WTC11 (cell line): ENCODE results near the gene SETDB1. TPM values are rescaled to one million over a fixed set of nuclear protein-coding genes. Genes with fewer than 3 reads are reported as not detected.

Experiments
- ATAC-seq: fragments of 200-7000 bp; cut with Tn5 transposase; 2 replicates; pipeline ENCODE4 v1.10.0; 2021; ENCODE audit warnings: mild to moderate bottlenecking, moderate library complexity
- CTCF ChIA-PET: fragments of 300-600 bp; sonication (Branson Sonifier 250); formaldehyde crosslinking; loops from one replicate; lab custom pipeline; 2021; ENCODE audit warnings: antibody characterized with exemption; lab: Charles Lee
- POLR2A ChIA-PET: fragments of 350-600 bp; sonication (Branson Sonifier 250); formaldehyde crosslinking; loops from one replicate; lab custom pipeline; 2021; ENCODE audit warnings: antibody characterized with exemption; lab: Charles Lee
- DNase-seq: peaks from one replicate; pipeline ENCODE4 v3.0.0; 2021; ENCODE audit warnings: low spot score
- H3K27ac Mint-ChIP-seq: 2 replicates; pipeline ENCODE4 v1.8.0; 2021; ENCODE audit warnings: mixed read lengths
- H3K27me3 Mint-ChIP-seq: 2 replicates; pipeline ENCODE4 v1.8.0; 2021; ENCODE audit warnings: low read depth, mild to moderate bottlenecking, moderate library complexity, mixed read lengths
- H3K36me3 Mint-ChIP-seq: 2 replicates; pipeline ENCODE4 v1.8.0; 2021; ENCODE audit warnings: mixed read lengths
- H3K4me1 Mint-ChIP-seq: 2 replicates; pipeline ENCODE4 v1.8.0; 2022; ENCODE audit warnings: mixed read lengths
- H3K4me3 Mint-ChIP-seq: 2 replicates; pipeline ENCODE4 v1.8.0; 2021; ENCODE audit warnings: mild to moderate bottlenecking, moderate library complexity, mixed read lengths
- H3K9me3 Mint-ChIP-seq: 2 replicates; pipeline ENCODE4 v1.8.0; 2021; ENCODE audit warnings: mixed read lengths
- ATF2 ChIP-seq: sonication (generic); formaldehyde crosslinking; IDR thresholded peaks from 2 replicates; pipeline ENCODE4 v1.8.1; 2022; ENCODE audit warnings: low read depth, missing genetic modification reagents, borderline replicate concordance
- FOXP1 ChIP-seq: sonication (generic); formaldehyde crosslinking; IDR thresholded peaks from 2 replicates; pipeline ENCODE4 v1.8.0; 2022; ENCODE audit warnings: missing genetic modification reagents, mild to moderate bottlenecking, moderate library complexity, borderline replicate concordance
- GABPB1 ChIP-seq: sonication (generic); formaldehyde crosslinking; IDR thresholded peaks from 2 replicates; pipeline ENCODE4 v1.8.1; 2023; ENCODE audit warnings: mild to moderate bottlenecking, missing genetic modification reagents
- GRHL2 ChIP-seq: fragments of 250-450 bp; sonication (Bioruptor Pico); IDR thresholded peaks from 2 replicates; pipeline ENCODE4 v1.8.0; 2022; ENCODE audit warnings: mild to moderate bottlenecking, moderate library complexity; ENCODE audit not compliant: insufficient replicate concordance, severe bottlenecking
- IRF2 ChIP-seq: sonication (generic); formaldehyde crosslinking; IDR thresholded peaks from 2 replicates; pipeline ENCODE4 v1.8.0; 2022; ENCODE audit warnings: low read depth, missing genetic modification reagents, borderline replicate concordance
- MXD4 ChIP-seq: fragments of 250-450 bp; sonication (Bioruptor Pico); IDR thresholded peaks from 2 replicates; pipeline ENCODE4 v1.8.0; 2021; ENCODE audit warnings: mild to moderate bottlenecking, moderate library complexity, borderline replicate concordance
- SP1 ChIP-seq: sonication (generic); formaldehyde crosslinking; conservative IDR thresholded peaks from 2 replicates; pipeline ENCODE4 v1.8.1; 2022; ENCODE audit warnings: missing genetic modification reagents
- USF1 ChIP-seq: sonication (generic); formaldehyde crosslinking; IDR thresholded peaks from 2 replicates; pipeline ENCODE4 v1.8.0; 2022; ENCODE audit warnings: mild to moderate bottlenecking, missing genetic modification reagents
- USF2 ChIP-seq: sonication (generic); formaldehyde crosslinking; IDR thresholded peaks from 2 replicates; pipeline ENCODE4 v1.8.1; 2023; ENCODE audit warnings: mild to moderate bottlenecking, missing genetic modification reagents, moderate library complexity
- ZNF317 ChIP-seq: sonication (generic); formaldehyde crosslinking; IDR thresholded peaks from 2 replicates; pipeline ENCODE4 v1.8.1; 2023; ENCODE audit warnings: low read depth, mild to moderate bottlenecking, moderate library complexity, missing genetic modification reagents, borderline replicate concordance
- ZNF396 ChIP-seq: fragments of 250-450 bp; sonication (Bioruptor Pico); IDR thresholded peaks from 2 replicates; pipeline ENCODE4 v1.8.0; 2021; ENCODE audit warnings: mild to moderate bottlenecking, moderate library complexity, borderline replicate concordance
- total RNA-seq: library from RNA; stranded (reverse); gene quantifications from 3 replicates; pipeline ENCODE4 v1.2.3, GENCODE V29; 2021
- TF ChIP-seq, protein P1 (sequence below): sonication (generic); formaldehyde crosslinking; IDR thresholded peaks from 2 replicates; pipeline ENCODE4 v1.8.0; 2022; ENCODE audit warnings: missing genetic modification reagents
- TF ChIP-seq, protein P2 (sequence below): fragments of 250-450 bp; sonication (Bioruptor Pico); IDR thresholded peaks from 2 replicates; pipeline ENCODE4 v1.9.0; 2021; ENCODE audit warnings: mild to moderate bottlenecking

SETDB1 gene
- total RNA-seq, 1 experiment from 2014 or later, result 53.1 TPM

DNA sequence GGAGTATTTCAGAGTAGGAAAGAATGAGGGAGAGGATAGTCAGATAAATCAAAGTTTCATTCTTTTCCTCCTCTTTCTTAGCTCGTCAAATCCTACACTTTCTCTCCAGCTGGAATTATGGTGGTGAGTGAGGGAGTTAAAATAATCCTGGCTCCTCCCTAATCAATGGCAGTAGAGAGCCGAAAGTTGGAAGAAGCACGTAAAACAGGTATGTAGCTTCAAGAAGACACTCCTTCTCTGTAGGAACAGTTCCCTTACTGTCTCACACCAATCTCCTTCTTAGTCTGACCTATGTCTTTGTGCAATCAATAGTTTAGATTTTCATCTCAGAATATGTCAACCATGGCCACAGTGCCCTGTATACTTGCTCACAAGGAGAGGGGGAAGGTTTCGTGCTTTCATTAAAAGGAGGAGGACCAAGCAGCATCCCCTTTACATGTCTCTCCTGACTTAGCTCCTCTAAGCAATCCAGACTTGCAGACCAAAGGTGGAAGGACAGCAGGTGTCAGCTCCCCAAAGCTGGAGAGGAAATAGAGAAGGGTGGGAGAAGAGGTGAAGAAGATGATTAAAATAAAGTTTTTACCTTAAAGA lies 79.7 kb downstream of the SETDB1 start (continued):
- TF ChIP-seq USF2 (CRISPR knock-in tag), result no peak
- TF ChIP-seq, protein P1, sequence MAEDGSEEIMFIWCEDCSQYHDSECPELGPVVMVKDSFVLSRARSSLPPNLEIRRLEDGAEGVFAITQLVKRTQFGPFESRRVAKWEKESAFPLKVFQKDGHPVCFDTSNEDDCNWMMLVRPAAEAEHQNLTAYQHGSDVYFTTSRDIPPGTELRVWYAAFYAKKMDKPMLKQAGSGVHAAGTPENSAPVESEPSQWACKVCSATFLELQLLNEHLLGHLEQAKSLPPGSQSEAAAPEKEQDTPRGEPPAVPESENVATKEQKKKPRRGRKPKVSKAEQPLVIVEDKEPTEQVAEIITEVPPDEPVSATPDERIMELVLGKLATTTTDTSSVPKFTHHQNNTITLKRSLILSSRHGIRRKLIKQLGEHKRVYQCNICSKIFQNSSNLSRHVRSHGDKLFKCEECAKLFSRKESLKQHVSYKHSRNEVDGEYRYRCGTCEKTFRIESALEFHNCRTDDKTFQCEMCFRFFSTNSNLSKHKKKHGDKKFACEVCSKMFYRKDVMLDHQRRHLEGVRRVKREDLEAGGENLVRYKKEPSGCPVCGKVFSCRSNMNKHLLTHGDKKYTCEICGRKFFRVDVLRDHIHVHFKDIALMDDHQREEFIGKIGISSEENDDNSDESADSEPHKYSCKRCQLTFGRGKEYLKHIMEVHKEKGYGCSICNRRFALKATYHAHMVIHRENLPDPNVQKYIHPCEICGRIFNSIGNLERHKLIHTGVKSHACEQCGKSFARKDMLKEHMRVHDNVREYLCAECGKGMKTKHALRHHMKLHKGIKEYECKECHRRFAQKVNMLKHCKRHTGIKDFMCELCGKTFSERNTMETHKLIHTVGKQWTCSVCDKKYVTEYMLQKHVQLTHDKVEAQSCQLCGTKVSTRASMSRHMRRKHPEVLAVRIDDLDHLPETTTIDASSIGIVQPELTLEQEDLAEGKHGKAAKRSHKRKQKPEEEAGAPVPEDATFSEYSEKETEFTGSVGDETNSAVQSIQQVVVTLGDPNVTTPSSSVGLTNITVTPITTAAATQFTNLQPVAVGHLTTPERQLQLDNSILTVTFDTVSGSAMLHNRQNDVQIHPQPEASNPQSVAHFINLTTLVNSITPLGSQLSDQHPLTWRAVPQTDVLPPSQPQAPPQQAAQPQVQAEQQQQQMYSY (CRISPR knock-in tag), result no peak
- no peak for TF ChIP-seq SP1 (CRISPR knock-in tag)

DNA sequence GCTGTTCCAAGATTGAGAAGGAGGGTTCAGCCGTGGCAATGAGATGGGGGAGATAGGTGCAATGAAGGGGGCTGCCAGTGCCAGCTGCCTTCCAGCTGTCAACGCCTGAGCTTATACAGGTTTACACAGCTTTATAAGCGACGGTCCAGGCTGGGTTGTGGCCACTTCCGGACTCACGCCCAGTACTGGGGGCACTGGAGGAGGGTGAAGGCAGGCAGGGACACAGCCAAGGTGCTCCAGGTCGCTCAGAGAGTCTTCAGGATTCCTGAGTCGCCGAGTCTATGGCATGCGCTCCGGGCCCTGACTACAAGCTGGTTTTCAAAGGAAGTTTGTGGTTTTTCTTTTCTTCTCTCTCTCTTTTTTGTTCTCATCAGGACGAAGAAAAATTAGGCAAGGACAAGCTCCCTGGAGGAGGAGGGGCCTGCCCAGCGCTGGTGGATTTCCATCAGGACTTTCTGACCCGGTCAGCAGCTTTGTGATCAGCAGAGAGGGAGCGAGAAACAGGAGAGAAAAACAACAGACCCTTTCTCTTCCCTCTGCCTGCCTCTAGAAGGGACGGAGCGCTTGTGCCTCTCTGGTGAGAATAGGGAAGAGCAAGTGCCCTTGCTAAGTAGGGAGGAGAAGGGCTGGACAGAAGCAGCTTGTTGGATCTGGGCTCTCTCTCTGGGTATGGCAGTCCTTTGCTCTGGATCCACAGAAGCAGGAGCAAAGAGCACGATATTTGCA lies 80.3 kb downstream of the SETDB1 start, which contains the start of gene MINDY1:
Gene MINDY1 (minus strand): TSS at position 576 of the 726 bp plus-strand sequence. CDS start 4,285 bp downstream, outside the sequence.
- H3K4me1 Mint-ChIP-seq, result peaks cover 38% of the 10 kb centered on the region
- no peaks in the 10 kb centered on the region for H3K36me3 Mint-ChIP-seq
- POLR2A ChIA-PET, result interaction anchor here (0.5 to 2.6 kb wide), 14 partner anchors 9 to 1067 kb away, joined by 3 to 14 read pairs (median 3); partner anchors contain the start of genes ANXA9, C1orf56, GABPB2 and GOLPH3L
- TF ChIP-seq ATF2 (no peak), ZNF317 (CRISPR knock-in tag) (0 out of 2 replicates have a peak, but pooled peaks have one; percentile 34), USF2 (CRISPR knock-in tag) (no peak), IRF2 (CRISPR knock-in tag) (no peak), MXD4 (no peak), USF1 (CRISPR knock-in tag) (no peak), ZNF396 (CRISPR knock-in tag) (no peak), GRHL2 (CRISPR knock-in tag) (no peak), FOXP1 (CRISPR knock-in tag) (peak; percentile 25; the same call in 1 of the 2 replicates), GABPB1 (CRISPR knock-in tag) (no peak), SP1 (CRISPR knock-in tag) (no peak)
- TF ChIP-seq, protein P2, sequence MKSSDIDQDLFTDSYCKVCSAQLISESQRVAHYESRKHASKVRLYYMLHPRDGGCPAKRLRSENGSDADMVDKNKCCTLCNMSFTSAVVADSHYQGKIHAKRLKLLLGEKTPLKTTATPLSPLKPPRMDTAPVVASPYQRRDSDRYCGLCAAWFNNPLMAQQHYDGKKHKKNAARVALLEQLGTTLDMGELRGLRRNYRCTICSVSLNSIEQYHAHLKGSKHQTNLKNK, result no peak
- H3K27ac Mint-ChIP-seq, result peak within 1 kb of the TSS; percentile 99
- H3K27me3 Mint-ChIP-seq, result no peaks in the 10 kb centered on the region
- CTCF ChIA-PET, result interaction anchor here (0.6 to 4.4 kb wide), 33 partner anchors 8 to 750 kb away, joined by 3 to 74 read pairs (median 4); partner anchors contain the start of genes ANXA9, BNIPL, C1orf56 and CDC42SE1
- no peaks in the 10 kb centered on the region for H3K9me3 Mint-ChIP-seq
- DNase-seq (peak; percentile 73), ATAC-seq (peak; percentile 89)
- peak within 1 kb of the TSS; percentile 94 for H3K4me3 Mint-ChIP-seq
